Mesothelial cell of epicardium (in vitro differentiated cells): ENCODE measurements around the gene DUSP28. TPM values are rescaled to one million over a fixed set of nuclear protein-coding genes. Genes with fewer than 3 reads are reported as not detected.

Experiments used
- DNase-seq, 2 experiments: peaks; one replicate each; pipeline ENCODE4 v3.0.0; 2021; ENCODE audit warnings: low spot score in 2 of 2; ENCODE audit not compliant: unreplicated experiment in 2 of 2
- H3K27ac Mint-ChIP-seq: 2 replicates; pipeline ENCODE4 v1.8.0; 2021; ENCODE audit warnings: mixed read lengths
- H3K27me3 Mint-ChIP-seq: 2 replicates; pipeline ENCODE4 v1.8.0; 2021; ENCODE audit warnings: low read depth, mixed read lengths
- H3K36me3 Mint-ChIP-seq: 2 replicates; pipeline ENCODE4 v1.8.0; 2021; ENCODE audit warnings: mixed read lengths
- H3K4me1 Mint-ChIP-seq: 2 replicates; pipeline ENCODE4 v1.8.0; 2021; ENCODE audit warnings: mixed read lengths
- H3K4me3 Mint-ChIP-seq: 2 replicates; pipeline ENCODE4 v1.8.0; 2021; ENCODE audit warnings: mild to moderate bottlenecking, moderate library complexity, mixed read lengths
- H3K9me3 Mint-ChIP-seq: 2 replicates; pipeline ENCODE4 v1.8.0; 2021; ENCODE audit warnings: mixed read lengths
- CTCF ChIP-seq: fragments of 200-600 bp; sonication (generic); IDR thresholded peaks from one replicate; pipeline ENCODE4 v1.5.0; 2021; ENCODE audit warnings: antibody characterized with exemption; ENCODE audit not compliant: unreplicated experiment
- total RNA-seq: library from RNA; stranded (reverse); gene quantifications from 3 replicates; pipeline ENCODE4 v1.2.1, GENCODE V29; 2021

DUSP28 gene
- total RNA-seq, 1 donor from 2014 or later: 6.2 TPM

GRCh38 chr2:240564561-240565332, 4.6 kb downstream of the DUSP28 start:
- Mint-ChIP-seq H3K4me3 (no peak overlapping the region), H3K27me3 (no peaks in the 10 kb centered on the region), H3K4me1 (peaks cover 40% of the 10 kb centered on the region), H3K27ac (peak overlapping the region; percentile 44), H3K9me3 (no peaks in the 10 kb centered on the region), H3K36me3 (peaks cover 3% of the 10 kb centered on the region)
- no peak for TF ChIP-seq CTCF
- DNase-seq: peak in 1 of 2 experiments; percentile 32

- peak overlapping the region; percentile 30 for H3K4me3 Mint-ChIP-seq
- H3K27me3 Mint-ChIP-seq: no peaks in the 10 kb centered on the region
- H3K9me3 Mint-ChIP-seq: no peaks in the 10 kb centered on the region
- H3K27ac Mint-ChIP-seq: peak overlapping the region; percentile 59
- H3K36me3 Mint-ChIP-seq: peaks cover 3% of the 10 kb centered on the region
- peaks cover 37% of the 10 kb centered on the region for H3K4me1 Mint-ChIP-seq
- no peak for TF ChIP-seq CTCF
- peak; percentile 27 to 50 for DNase-seq
These were observed 5.4 kb downstream of the DUSP28 start for GRCh38 chr2:240565333-240566202.

- Mint-ChIP-seq H3K36me3 (peaks cover 3% of the 10 kb centered on the region), H3K27ac (peak overlapping the region; percentile 59), H3K4me1 (peaks cover 34% of the 10 kb centered on the region), H3K9me3 (no peaks in the 10 kb centered on the region), H3K4me3 (peak overlapping the region; percentile 76), H3K27me3 (no peaks in the 10 kb centered on the region)
- peak; percentile 77 to 83 for DNase-seq
- peak; percentile 95 for TF ChIP-seq CTCF
These were observed 6.3 kb downstream of the DUSP28 start for GRCh38 chr2:240566203-240567136.

GRCh38 chr2:240567137-240567871, 7.1 kb downstream of the DUSP28 start:
- Mint-ChIP-seq H3K4me1 (peaks cover 28% of the 10 kb centered on the region), H3K27ac (peak overlapping the region; percentile 84), H3K27me3 (no peaks in the 10 kb centered on the region), H3K36me3 (peaks cover 3% of the 10 kb centered on the region), H3K9me3 (no peaks in the 10 kb centered on the region), H3K4me3 (peak overlapping the region; percentile 76)
- peak; percentile 14 to 38 for DNase-seq
- no peak for TF ChIP-seq CTCF
